ENCODE measurements around the gene CLSTN2. TPM values are rescaled to one million over a fixed set of nuclear protein-coding genes. Genes with fewer than 3 reads are reported as not detected.

The CLSTN2 gene
- total RNA-seq, result not detected

- peaks cover 52% of the 10 kb centered on the region for H3K27me3 ChIP-seq (ENCODE audit: insufficient read depth, low read length)
- H3K4me1 ChIP-seq (ENCODE audit: insufficient read depth, low read length), result no peaks in the 10 kb centered on the region
- H3K4me3 ChIP-seq (ENCODE audit: low read length), result no peak within 1 kb of the TSS
- no peaks in the 10 kb centered on the region for H3K9me3 ChIP-seq (ENCODE audit: low read depth, low read length)
These were observed at the start of gene CLSTN2 for GRCh38 chr3:139935016-139935865. TSS of gene CLSTN2 (plus strand) at chr3:139935185.

- Histone ChIP-seq H3K4me1 (ENCODE audit: insufficient read depth, low read length) (no peaks in the 10 kb centered on the region), H3K4me3 (ENCODE audit: low read length) (no peak overlapping the region), H3K27me3 (ENCODE audit: insufficient read depth, low read length) (no peaks in the 10 kb centered on the region), H3K9me3 (ENCODE audit: low read depth, low read length) (no peaks in the 10 kb centered on the region)
These were observed 47.6 kb upstream of the CLSTN2 start for GRCh38 chr3:139887431-139887830.

GRCh38 chr3:139888561-139889140 is 46.3 kb upstream of the CLSTN2 start:
- H3K9me3 ChIP-seq (ENCODE audit: low read depth, low read length), result no peaks in the 10 kb centered on the region
- no peaks in the 10 kb centered on the region for H3K4me1 ChIP-seq (ENCODE audit: insufficient read depth, low read length)
- no peaks in the 10 kb centered on the region for H3K27me3 ChIP-seq (ENCODE audit: insufficient read depth, low read length)
- no peak overlapping the region for H3K4me3 ChIP-seq (ENCODE audit: low read length)

GRCh38 chr3:139893267-139893962 is 41.6 kb upstream of the CLSTN2 start:
- no peaks in the 10 kb centered on the region for H3K9me3 ChIP-seq (ENCODE audit: low read depth, low read length)
- no peaks in the 10 kb centered on the region for H3K27me3 ChIP-seq (ENCODE audit: insufficient read depth, low read length)
- H3K4me1 ChIP-seq (ENCODE audit: insufficient read depth, low read length), result no peaks in the 10 kb centered on the region
- no peak overlapping the region for H3K4me3 ChIP-seq (ENCODE audit: low read length)

GRCh38 chr3:139893963-139894642 is 40.9 kb upstream of the CLSTN2 start:
- Histone ChIP-seq H3K4me1 (ENCODE audit: insufficient read depth, low read length) (no peaks in the 10 kb centered on the region), H3K9me3 (ENCODE audit: low read depth, low read length) (no peaks in the 10 kb centered on the region), H3K27me3 (ENCODE audit: insufficient read depth, low read length) (no peaks in the 10 kb centered on the region), H3K4me3 (ENCODE audit: low read length) (no peak overlapping the region)

- no peaks in the 10 kb centered on the region for H3K9me3 ChIP-seq (ENCODE audit: low read depth, low read length)
- H3K27me3 ChIP-seq (ENCODE audit: insufficient read depth, low read length), result no peaks in the 10 kb centered on the region
- H3K4me3 ChIP-seq (ENCODE audit: low read length), result no peak overlapping the region
- H3K4me1 ChIP-seq (ENCODE audit: insufficient read depth, low read length), result no peaks in the 10 kb centered on the region
These were observed 40.4 kb upstream of the CLSTN2 start for GRCh38 chr3:139894643-139894989.

- Histone ChIP-seq H3K9me3 (ENCODE audit: low read depth, low read length) (no peaks in the 10 kb centered on the region), H3K4me1 (ENCODE audit: insufficient read depth, low read length) (no peaks in the 10 kb centered on the region), H3K4me3 (ENCODE audit: low read length) (no peak overlapping the region)
These were observed 37.2 kb upstream of the CLSTN2 start for GRCh38 chr3:139897759-139898158.

GRCh38 chr3:139906418-139906817 is 28.6 kb upstream of the CLSTN2 start:
- no peaks in the 10 kb centered on the region for H3K4me1 ChIP-seq (ENCODE audit: insufficient read depth, low read length)
- H3K4me3 ChIP-seq (ENCODE audit: low read length), result no peak overlapping the region
- no peaks in the 10 kb centered on the region for H3K9me3 ChIP-seq (ENCODE audit: low read depth, low read length)
- no peaks in the 10 kb centered on the region for H3K27me3 ChIP-seq (ENCODE audit: insufficient read depth, low read length)

More at GRCh38 chr3:139897759-139898158, 37.2 kb upstream of the CLSTN2 start:
- H3K27me3 ChIP-seq (ENCODE audit: insufficient read depth, low read length), result no peaks in the 10 kb centered on the region

GRCh38 chr3:139909811-139910210 is 25.2 kb upstream of the CLSTN2 start:
- H3K9me3 ChIP-seq (ENCODE audit: low read depth, low read length), result no peaks in the 10 kb centered on the region
- no peak overlapping the region for H3K4me3 ChIP-seq (ENCODE audit: low read length)
- H3K4me1 ChIP-seq (ENCODE audit: insufficient read depth, low read length), result no peaks in the 10 kb centered on the region
- H3K27me3 ChIP-seq (ENCODE audit: insufficient read depth, low read length), result no peaks in the 10 kb centered on the region

- no peaks in the 10 kb centered on the region for H3K9me3 ChIP-seq (ENCODE audit: low read depth, low read length)
- no peaks in the 10 kb centered on the region for H3K4me1 ChIP-seq (ENCODE audit: insufficient read depth, low read length)
- no peaks in the 10 kb centered on the region for H3K27me3 ChIP-seq (ENCODE audit: insufficient read depth, low read length)
- H3K4me3 ChIP-seq (ENCODE audit: low read length), result no peak overlapping the region
These were observed 18.7 kb upstream of the CLSTN2 start for GRCh38 chr3:139916271-139916670.

GRCh38 chr3:139917226-139917785 is 17.7 kb upstream of the CLSTN2 start:
- no peaks in the 10 kb centered on the region for H3K27me3 ChIP-seq (ENCODE audit: insufficient read depth, low read length)
- H3K4me3 ChIP-seq (ENCODE audit: low read length), result no peak overlapping the region
- H3K9me3 ChIP-seq (ENCODE audit: low read depth, low read length), result no peaks in the 10 kb centered on the region
- H3K4me1 ChIP-seq (ENCODE audit: insufficient read depth, low read length), result no peaks in the 10 kb centered on the region

- peaks cover 20% of the 10 kb centered on the region for H3K27me3 ChIP-seq (ENCODE audit: insufficient read depth, low read length)
- no peaks in the 10 kb centered on the region for H3K4me1 ChIP-seq (ENCODE audit: insufficient read depth, low read length)
- no peaks in the 10 kb centered on the region for H3K9me3 ChIP-seq (ENCODE audit: low read depth, low read length)
- H3K4me3 ChIP-seq (ENCODE audit: low read length), result no peak overlapping the region
These were observed 6.1 kb upstream of the CLSTN2 start for GRCh38 chr3:139928708-139929505.

GRCh38 chr3:139930211-139930610 is 4.8 kb upstream of the CLSTN2 start:
- Histone ChIP-seq H3K4me3 (ENCODE audit: low read length) (no peak overlapping the region), H3K4me1 (ENCODE audit: insufficient read depth, low read length) (no peaks in the 10 kb centered on the region), H3K9me3 (ENCODE audit: low read depth, low read length) (no peaks in the 10 kb centered on the region), H3K27me3 (ENCODE audit: insufficient read depth, low read length) (peaks cover 29% of the 10 kb centered on the region)

GRCh38 chr3:139933766-139934165 is 1.2 kb upstream of the CLSTN2 start:
- Histone ChIP-seq H3K4me1 (ENCODE audit: insufficient read depth, low read length) (no peaks in the 10 kb centered on the region), H3K4me3 (ENCODE audit: low read length) (no peak overlapping the region), H3K9me3 (ENCODE audit: low read depth, low read length) (no peaks in the 10 kb centered on the region), H3K27me3 (ENCODE audit: insufficient read depth, low read length) (peaks cover 50% of the 10 kb centered on the region)
